Left lung (tissue), 10 donors: ENCODE results near the gene TRIM17. TPM values are rescaled to one million over a fixed set of nuclear protein-coding genes. Genes with fewer than 3 reads are reported as not detected.
A peak's percentile ranks its signal among the peaks of the same experiment; 100 is the strongest.

ENCODE experiments used
- ATAC-seq: fragments of 200-7000 bp; cut with Tn5 transposase; one replicate; pipeline ENCODE4 v1.9.1; 2020; ENCODE audit warnings: moderate library complexity
- DNase-seq, 4 donors: peaks; one replicate each; pipeline ENCODE4 v3.0.0-alpha.2; 2013 to 2020
- H3K27ac ChIP-seq, 2 donors: fragments of 200-600 bp; sonication (generic) in 1 of 2; one replicate each; pipeline versions ENCODE4 v1.5.0 to v1.8.0; 2020 to 2021
- H3K27me3 ChIP-seq, 2 donors: fragments of 200-600 bp; sonication (generic) in 1 of 2; one replicate each; pipeline versions ENCODE4 v1.5.0 to v1.8.0; 2020 to 2021
- H3K36me3 ChIP-seq, 2 donors: fragments of 200-600 bp; sonication (generic) in 1 of 2; one replicate each; pipeline versions ENCODE4 v1.5.0 to v1.8.0; 2020 to 2021
- H3K4me1 ChIP-seq, 2 donors: fragments of 200-600 bp; one replicate each; pipeline ENCODE4 v1.8.0; 2021
- H3K4me3 ChIP-seq, 2 donors: fragments of 200-600 bp; sonication (generic) in 1 of 2; one replicate each; pipeline versions ENCODE4 v1.5.0 to v1.8.0; 2020 to 2021; ENCODE audit warnings: mild to moderate bottlenecking in 1 of 2
- H3K9me3 ChIP-seq, 2 donors: fragments of 200-600 bp; sonication (generic) in 1 of 2; one replicate each; pipeline versions ENCODE4 v1.5.0 to v1.8.0; 2020 to 2021
- intact Hi-C, 2 donors: fragments of 100-400 bp; cut with DNase I; formaldehyde crosslinking; loops; one replicate each; pipeline versions ENCODE4 v1.11.2 to v1.14.2; 2022
- polyA plus RNA-seq, 6 donors: library from polyadenylated mRNA; unstranded; fragments of 120-200 nt; gene quantifications; one replicate each; pipeline ENCODE4 v1.2.1, GENCODE V29; 2013; ENCODE audit not compliant: insufficient read length in 6 of 6
- total RNA-seq, 2 donors: library from RNA; stranded (reverse); fragmentation: NEBNext Ultra II Directional; extraction: Animal tissue kit (Norgen Biotek cat#: 25700); gene quantifications; one replicate each; pipeline ENCODE4 v1.2.1, GENCODE V29; 2021
- TF ChIP-seq, protein P1 (sequence below), 2 donors: fragments of 200-600 bp; sonication (generic) in 1 of 2; IDR thresholded peaks; one replicate each; pipeline versions ENCODE4 v1.5.0 to v1.8.0; 2021; ENCODE audit warnings: antibody characterized with exemption in 2 of 2
- donor health status: DM: no; HTN: yes; CAD: no.
- donor health status: DM: no; HTN: no; CAD: no.

Gene TRIM17
- total and polyA plus RNA-seq, 8 donors, result 1.3 to 4.0 (median 3.3) TPM

DNA sequence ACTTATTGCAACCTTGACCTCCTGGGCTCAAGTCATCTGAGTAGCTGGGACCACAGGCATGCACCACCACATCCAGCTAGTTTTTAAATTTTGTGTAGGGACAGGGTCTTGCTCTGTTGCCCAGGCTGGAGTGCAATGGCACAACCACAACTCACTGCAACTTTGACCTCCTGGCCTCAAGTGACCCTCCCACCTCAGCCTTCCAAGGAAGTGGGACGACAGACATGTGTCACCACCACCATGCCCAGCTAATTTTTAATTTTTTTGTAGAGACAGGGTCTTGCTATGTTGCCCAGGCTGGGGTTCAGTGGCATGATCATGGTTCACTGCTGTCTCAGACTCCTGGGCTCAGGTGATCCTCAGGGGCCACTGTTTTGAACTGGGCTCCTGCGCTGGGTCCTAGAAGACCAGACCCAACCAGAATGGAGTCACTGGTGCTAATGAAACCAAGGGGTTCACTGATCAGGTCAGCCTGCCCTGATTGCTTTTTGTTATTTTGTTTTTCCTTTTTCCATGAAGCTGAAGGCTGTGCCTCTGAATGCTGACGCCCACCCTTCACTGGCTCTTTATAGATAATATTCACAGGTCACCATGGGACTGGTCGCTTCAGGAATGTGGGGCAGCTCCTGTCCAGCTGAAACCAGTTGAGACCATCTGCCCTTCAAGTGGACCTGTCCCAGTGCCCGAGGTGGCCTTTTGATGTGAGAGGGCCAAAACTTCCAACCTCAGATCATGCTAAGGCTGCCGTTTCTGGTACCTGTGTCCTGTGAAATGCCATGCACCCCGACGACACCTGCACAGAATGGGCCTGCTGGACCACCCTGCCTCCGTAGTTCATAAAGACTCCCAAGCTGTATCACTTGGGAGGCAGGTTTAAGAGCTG is 4.9 kb downstream of the TRIM17 start:
- Histone ChIP-seq H3K27me3 (peaks cover 13 to 29% of the 10 kb centered on the region in 2 donors), H3K4me3 (no peak overlapping the region), H3K27ac (no peak overlapping the region), H3K36me3 (peaks cover 0 to 12% of the 10 kb centered on the region in 2 donors), H3K4me1 (peaks cover 17 to 23% of the 10 kb centered on the region in 2 donors), H3K9me3 (no peaks in the 10 kb centered on the region)
- no peak for ATAC-seq
- intact Hi-C loops, result no loop called here
- peak in 1 of 4 donors; percentile 22 for DNase-seq
- TF ChIP-seq, protein P1, sequence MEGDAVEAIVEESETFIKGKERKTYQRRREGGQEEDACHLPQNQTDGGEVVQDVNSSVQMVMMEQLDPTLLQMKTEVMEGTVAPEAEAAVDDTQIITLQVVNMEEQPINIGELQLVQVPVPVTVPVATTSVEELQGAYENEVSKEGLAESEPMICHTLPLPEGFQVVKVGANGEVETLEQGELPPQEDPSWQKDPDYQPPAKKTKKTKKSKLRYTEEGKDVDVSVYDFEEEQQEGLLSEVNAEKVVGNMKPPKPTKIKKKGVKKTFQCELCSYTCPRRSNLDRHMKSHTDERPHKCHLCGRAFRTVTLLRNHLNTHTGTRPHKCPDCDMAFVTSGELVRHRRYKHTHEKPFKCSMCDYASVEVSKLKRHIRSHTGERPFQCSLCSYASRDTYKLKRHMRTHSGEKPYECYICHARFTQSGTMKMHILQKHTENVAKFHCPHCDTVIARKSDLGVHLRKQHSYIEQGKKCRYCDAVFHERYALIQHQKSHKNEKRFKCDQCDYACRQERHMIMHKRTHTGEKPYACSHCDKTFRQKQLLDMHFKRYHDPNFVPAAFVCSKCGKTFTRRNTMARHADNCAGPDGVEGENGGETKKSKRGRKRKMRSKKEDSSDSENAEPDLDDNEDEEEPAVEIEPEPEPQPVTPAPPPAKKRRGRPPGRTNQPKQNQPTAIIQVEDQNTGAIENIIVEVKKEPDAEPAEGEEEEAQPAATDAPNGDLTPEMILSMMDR (IDR thresholded peaks at IDR 0.05), result no peak

DNA sequence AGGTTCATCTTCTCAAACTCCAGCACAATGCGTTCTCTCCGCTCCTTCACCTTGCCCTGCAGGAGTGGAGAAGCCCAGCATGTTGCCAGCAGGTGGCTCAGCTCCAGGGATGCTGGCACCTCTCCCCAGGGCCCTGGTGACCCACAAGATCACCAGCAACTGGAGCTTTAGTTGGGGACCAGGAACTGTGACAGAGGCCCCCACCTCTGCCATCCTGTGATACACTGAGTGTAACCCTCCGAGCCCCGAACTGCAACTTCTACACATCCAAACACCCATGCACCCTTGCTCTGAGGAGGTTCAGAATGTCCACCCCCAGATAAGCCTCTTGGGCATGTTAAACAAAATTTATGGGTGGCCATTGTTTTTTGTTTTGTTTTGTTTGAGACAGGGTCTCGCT is 5.5 kb downstream of the TRIM17 start:
- intact Hi-C loops, result no loop called here
- peaks cover 9 to 22% of the 10 kb centered on the region in 2 donors for H3K27me3 ChIP-seq
- no peak for ATAC-seq
- TF ChIP-seq, protein P1 (IDR thresholded peaks at IDR 0.05), result no peak
- no peak overlapping the region for H3K4me3 ChIP-seq
- H3K27ac ChIP-seq, result no peak overlapping the region
- peaks cover 0 to 12% of the 10 kb centered on the region in 2 donors for H3K36me3 ChIP-seq
- H3K9me3 ChIP-seq, result no peaks in the 10 kb centered on the region
- peaks cover 14 to 18% of the 10 kb centered on the region in 2 donors for H3K4me1 ChIP-seq
- DNase-seq, result peak in 1 of 4 donors; percentile 25

DNA sequence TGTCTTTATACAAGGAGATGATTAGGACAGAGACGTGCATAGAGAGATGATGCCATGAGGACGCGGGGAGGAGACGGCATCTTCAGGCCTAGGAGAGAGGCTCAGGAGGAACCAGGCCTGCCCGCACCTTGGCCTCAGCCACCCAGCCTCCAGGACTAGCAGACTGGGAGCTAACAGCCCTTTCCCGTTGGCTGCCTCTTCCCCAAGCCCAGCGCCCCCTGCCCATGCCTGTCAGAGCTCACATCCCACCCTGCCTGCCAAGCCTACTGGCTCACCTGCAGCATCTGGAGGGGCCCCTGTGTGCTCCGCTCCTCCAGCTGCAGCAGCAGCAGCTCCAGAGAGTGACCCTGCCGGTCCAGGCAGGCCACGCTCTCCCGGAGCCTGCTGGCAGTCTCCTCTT is 6.0 kb downstream of the TRIM17 start:
- H3K27ac ChIP-seq, result no peak overlapping the region
- ATAC-seq (no peak), DNase-seq (no peak)
- intact Hi-C loops, result no loop called here
- no peak overlapping the region for H3K4me3 ChIP-seq
- peaks cover 9 to 14% of the 10 kb centered on the region in 2 donors for H3K4me1 ChIP-seq
- TF ChIP-seq, protein P1 (IDR thresholded peaks at IDR 0.05), result no peak
- peaks cover 4 to 18% of the 10 kb centered on the region in 2 donors for H3K27me3 ChIP-seq
- no peaks in the 10 kb centered on the region for H3K9me3 ChIP-seq
- peaks cover 0 to 12% of the 10 kb centered on the region in 2 donors for H3K36me3 ChIP-seq

DNA sequence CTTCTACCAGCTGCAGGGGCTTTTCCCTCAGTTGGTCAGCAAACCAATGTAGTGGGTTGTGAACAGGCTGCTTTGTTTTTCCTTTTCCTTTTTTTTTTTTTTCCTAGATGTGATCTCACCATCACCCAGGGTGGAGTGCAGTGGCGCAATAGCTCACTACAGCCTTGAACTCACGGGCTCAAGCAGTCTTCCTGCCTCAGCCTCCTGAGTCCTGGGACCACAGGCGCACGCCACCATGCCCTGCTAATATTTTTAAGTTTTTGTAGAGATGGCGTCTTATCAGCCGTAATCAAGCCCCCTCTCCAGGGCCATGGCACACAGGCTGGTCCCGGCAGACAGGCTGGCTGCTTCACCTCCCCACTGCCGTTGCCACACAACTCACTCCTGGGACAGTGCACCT is 6.6 kb downstream of the TRIM17 start:
- Histone ChIP-seq H3K4me1 (peaks cover 16 to 20% of the 10 kb centered on the region in 2 donors), H3K4me3 (no peak overlapping the region), H3K36me3 (peaks cover 0 to 12% of the 10 kb centered on the region in 2 donors), H3K9me3 (no peaks in the 10 kb centered on the region), H3K27me3 (peaks cover 0 to 11% of the 10 kb centered on the region in 2 donors), H3K27ac (no peak overlapping the region)
- intact Hi-C loops, result no loop called here
- DNase-seq (peak in 1 of 4 donors; percentile 22), ATAC-seq (no peak)
- TF ChIP-seq, protein P1 (IDR thresholded peaks at IDR 0.05), result no peak
